GM12878 (cell line): ENCODE results near the gene SYNGAP1. TPM values are rescaled to one million over a fixed set of nuclear protein-coding genes. Genes with fewer than 3 reads are reported as not detected.
A peak's percentile ranks its signal among the peaks of the same experiment; 100 is the strongest.

ENCODE experiments used
- ATF7 ChIP-seq: fragments of 450-650 bp; IDR thresholded peaks from 2 replicates; pipeline ENCODE4 v1.6.1; 2016; ENCODE audit warnings: low read depth, mild to moderate bottlenecking
- CHD4 ChIP-seq: fragments of 200-600 bp; sonication (generic); IDR thresholded peaks from 2 replicates; pipeline ENCODE4 v1.6.1; 2016; ENCODE audit warnings: mild to moderate bottlenecking
- HCFC1 ChIP-seq: fragments of 150-350 bp; IDR thresholded peaks from 2 replicates; pipeline ENCODE4 v1.6.1; 2014; ENCODE audit warnings: low read length
- HDAC6 ChIP-seq: fragments of 200-600 bp; sonication (generic); IDR thresholded peaks from one replicate; pipeline ENCODE4 v1.8.0; 2017; ENCODE audit warnings: antibody characterized with exemption; ENCODE audit not compliant: unreplicated experiment
- IRF4 ChIP-seq: IDR thresholded peaks from 2 replicates; pipeline ENCODE4 v1.6.1; 2011; ENCODE audit warnings: low read depth, low read length
- NBN ChIP-seq: fragments of 450-650 bp; IDR thresholded peaks from 2 replicates; pipeline ENCODE4 v1.6.1; 2016
- NR2C1 ChIP-seq: fragments of 450-650 bp; IDR thresholded peaks from 2 replicates; pipeline ENCODE4 v1.6.1; 2017; ENCODE audit warnings: antibody characterized with exemption, mild to moderate bottlenecking, moderate library complexity
- NRF1 ChIP-seq: conservative IDR thresholded peaks from 2 replicates; pipeline ENCODE4 v1.6.1; 2011; ENCODE audit warnings: mild to moderate bottlenecking, low read depth, low read length, improper control_type of control experiment
- POLR2A ChIP-seq: IDR thresholded peaks from 2 replicates; pipeline ENCODE4 v1.6.1; 2011; ENCODE audit warnings: low read depth, mild to moderate bottlenecking, low read length
- POU2F2 ChIP-seq: IDR thresholded peaks from 3 replicates; pipeline ENCODE4 v1.6.1; 2011; ENCODE audit warnings: low read depth, mild to moderate bottlenecking, low read length, borderline replicate concordance
- SMAD1 ChIP-seq: fragments of 450-650 bp; IDR thresholded peaks from 2 replicates; pipeline ENCODE4 v1.6.1; 2018; ENCODE audit warnings: mild to moderate bottlenecking, low read depth; ENCODE audit not compliant: partially characterized antibody
- SPI1 ChIP-seq: IDR thresholded peaks from 2 replicates; pipeline ENCODE4 v1.6.1; 2011; ENCODE audit warnings: low read depth, mild to moderate bottlenecking, low read length, moderate library complexity, borderline replicate concordance; ENCODE audit not compliant: insufficient read depth
- TBL1XR1 ChIP-seq: IDR thresholded peaks from 2 replicates; pipeline ENCODE4 v1.6.1; 2012; ENCODE audit warnings: low read depth, low read length, improper control_type of control experiment
- TCF12 ChIP-seq: IDR thresholded peaks from 2 replicates; pipeline ENCODE4 v1.6.1; 2011; ENCODE audit warnings: low read depth, mild to moderate bottlenecking, low read length
- USF2 ChIP-seq: IDR thresholded peaks from 2 replicates; pipeline ENCODE4 v1.6.1; 2011; ENCODE audit warnings: low read depth, low read length, improper control_type of control experiment, borderline replicate concordance
- ZBED1 ChIP-seq: IDR thresholded peaks from 2 replicates; pipeline ENCODE4 v1.6.1; 2016; ENCODE audit warnings: borderline replicate concordance
- ZNF622 ChIP-seq: fragments of 450-650 bp; IDR thresholded peaks from 2 replicates; pipeline ENCODE4 v1.6.1; 2017; ENCODE audit warnings: mild to moderate bottlenecking, inconsistent platforms
- polyA plus RNA-seq, 11 experiments: library from polyadenylated mRNA; depleted of rRNA in 4 of 11; unstranded in 6 of 11; stranded (reverse) in 5 of 11; fragments of >200 nt; fragmentation: Nextera tagmentation in 4 of 11; fragmentation: Illumina TruSeq in 1 of 11; extraction: Ambion mirVana in 4 of 11; extraction: Trizol in 1 of 11; gene quantifications; 1 replicate in 1 of 11; 2 replicates in 10 of 11; pipeline versions ENCODE4 v1.2.1 to v1.2.3, GENCODE V29; 2011 to 2016; ENCODE audit warnings: inconsistent platforms in 2 of 11, missing spikeins in 2 of 11, low read depth in 1 of 11
- total RNA-seq, 4 experiments: library from RNA; depleted of rRNA in 3 of 4; stranded (reverse); fragments of >200 nt in 3 of 4; fragmentation: Illumina TruSeq in 1 of 4; extraction: Trizol in 1 of 4; gene quantifications; 2 replicates each; pipeline versions ENCODE4 v1.2.1 to v1.2.3, GENCODE V29; 2013 to 2021
- TF ChIP-seq, protein P1 (sequence below): fragments of 450-650 bp; IDR thresholded peaks from 2 replicates; pipeline ENCODE4 v1.6.1; 2017; ENCODE audit warnings: mild to moderate bottlenecking, moderate library complexity
- TF ChIP-seq, protein P2 (sequence below): fragments of 450-650 bp; IDR thresholded peaks from 2 replicates; pipeline ENCODE4 v1.6.1; 2017; ENCODE audit warnings: borderline replicate concordance
- TF ChIP-seq, protein P3 (sequence below): fragments of 450-650 bp; IDR thresholded peaks from 2 replicates; pipeline ENCODE4 v1.6.1; 2017; ENCODE audit warnings: mild to moderate bottlenecking
- TF ChIP-seq, protein P4 (sequence below): IDR thresholded peaks from 2 replicates; pipeline ENCODE4 v1.6.1; 2011; ENCODE audit warnings: low read depth, mild to moderate bottlenecking, low read length, moderate library complexity, borderline replicate concordance; ENCODE audit errors: extremely low read depth
- TF ChIP-seq, protein P5 (sequence below): IDR thresholded peaks from 2 replicates; pipeline ENCODE4 v1.6.1; 2012; ENCODE audit warnings: low read length, inconsistent platforms

The SYNGAP1 gene
- total and polyA plus RNA-seq, 10 of the 15 experiments (the other 5 are each of a cell fraction or from before 2014, with no cell fraction given): 0.05 to 9.2 (median 1.2) TPM

DNA sequence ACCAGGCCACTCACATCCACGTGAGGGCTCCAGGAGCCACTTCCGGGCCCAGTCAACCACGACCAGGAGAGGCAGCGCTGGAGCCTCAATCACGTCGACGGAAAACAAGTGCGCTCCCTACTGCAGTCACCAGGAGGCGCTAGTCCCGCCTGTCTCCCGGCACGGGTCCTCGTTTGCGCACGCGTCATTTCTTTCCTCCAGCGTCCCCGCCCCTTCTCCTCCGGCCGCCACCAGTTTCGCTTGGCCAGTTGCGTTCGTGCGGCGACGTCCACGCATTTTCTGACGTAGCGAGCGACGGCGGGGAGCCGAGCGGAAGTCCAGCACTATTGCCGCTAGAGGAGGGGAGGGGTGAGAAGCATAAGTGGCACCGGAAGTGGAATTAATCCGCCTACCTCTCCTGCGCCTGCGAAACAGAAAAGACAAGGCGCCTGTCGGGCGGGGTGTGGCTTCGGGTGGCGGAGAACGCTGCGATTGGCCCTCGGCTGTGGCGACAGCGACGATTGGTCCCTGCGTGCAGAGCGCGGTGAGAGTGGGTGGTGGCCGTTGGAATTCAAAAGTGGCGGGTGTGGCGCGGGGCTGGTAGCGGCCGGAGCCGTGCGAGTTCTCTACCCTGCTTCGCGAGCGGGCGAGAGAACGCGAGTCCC lies 28.5 kb upstream of the SYNGAP1 start, which contains the start of gene KIFC1 (continued):
- no peak for TF ChIP-seq HDAC6
- TF ChIP-seq NR2C1: no peak; the same call in 1 of the 2 replicates
- TF ChIP-seq POU2F2: 0 out of 3 replicates have a peak, but pooled peaks have one; percentile 30
- no peak; the same call in 1 of the 2 replicates for TF ChIP-seq USF2
- TF ChIP-seq SMAD1: no peak
- TF ChIP-seq HCFC1: peak; percentile 56
- TF ChIP-seq, protein P1, sequence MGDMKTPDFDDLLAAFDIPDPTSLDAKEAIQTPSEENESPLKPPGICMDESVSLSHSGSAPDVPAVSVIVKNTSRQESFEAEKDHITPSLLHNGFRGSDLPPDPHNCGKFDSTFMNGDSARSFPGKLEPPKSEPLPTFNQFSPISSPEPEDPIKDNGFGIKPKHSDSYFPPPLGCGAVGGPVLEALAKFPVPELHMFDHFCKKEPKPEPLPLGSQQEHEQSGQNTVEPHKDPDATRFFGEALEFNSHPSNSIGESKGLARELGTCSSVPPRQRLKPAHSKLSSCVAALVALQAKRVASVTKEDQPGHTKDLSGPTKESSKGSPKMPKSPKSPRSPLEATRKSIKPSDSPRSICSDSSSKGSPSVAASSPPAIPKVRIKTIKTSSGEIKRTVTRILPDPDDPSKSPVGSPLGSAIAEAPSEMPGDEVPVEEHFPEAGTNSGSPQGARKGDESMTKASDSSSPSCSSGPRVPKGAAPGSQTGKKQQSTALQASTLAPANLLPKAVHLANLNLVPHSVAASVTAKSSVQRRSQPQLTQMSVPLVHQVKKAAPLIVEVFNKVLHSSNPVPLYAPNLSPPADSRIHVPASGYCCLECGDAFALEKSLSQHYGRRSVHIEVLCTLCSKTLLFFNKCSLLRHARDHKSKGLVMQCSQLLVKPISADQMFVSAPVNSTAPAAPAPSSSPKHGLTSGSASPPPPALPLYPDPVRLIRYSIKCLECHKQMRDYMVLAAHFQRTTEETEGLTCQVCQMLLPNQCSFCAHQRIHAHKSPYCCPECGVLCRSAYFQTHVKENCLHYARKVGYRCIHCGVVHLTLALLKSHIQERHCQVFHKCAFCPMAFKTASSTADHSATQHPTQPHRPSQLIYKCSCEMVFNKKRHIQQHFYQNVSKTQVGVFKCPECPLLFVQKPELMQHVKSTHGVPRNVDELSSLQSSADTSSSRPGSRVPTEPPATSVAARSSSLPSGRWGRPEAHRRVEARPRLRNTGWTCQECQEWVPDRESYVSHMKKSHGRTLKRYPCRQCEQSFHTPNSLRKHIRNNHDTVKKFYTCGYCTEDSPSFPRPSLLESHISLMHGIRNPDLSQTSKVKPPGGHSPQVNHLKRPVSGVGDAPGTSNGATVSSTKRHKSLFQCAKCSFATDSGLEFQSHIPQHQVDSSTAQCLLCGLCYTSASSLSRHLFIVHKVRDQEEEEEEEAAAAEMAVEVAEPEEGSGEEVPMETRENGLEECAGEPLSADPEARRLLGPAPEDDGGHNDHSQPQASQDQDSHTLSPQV: no peak
- peak; percentile 44; the same call in 1 of the 2 replicates for TF ChIP-seq NRF1
- TF ChIP-seq NBN: peak; percentile 92
- TF ChIP-seq, protein P2, sequence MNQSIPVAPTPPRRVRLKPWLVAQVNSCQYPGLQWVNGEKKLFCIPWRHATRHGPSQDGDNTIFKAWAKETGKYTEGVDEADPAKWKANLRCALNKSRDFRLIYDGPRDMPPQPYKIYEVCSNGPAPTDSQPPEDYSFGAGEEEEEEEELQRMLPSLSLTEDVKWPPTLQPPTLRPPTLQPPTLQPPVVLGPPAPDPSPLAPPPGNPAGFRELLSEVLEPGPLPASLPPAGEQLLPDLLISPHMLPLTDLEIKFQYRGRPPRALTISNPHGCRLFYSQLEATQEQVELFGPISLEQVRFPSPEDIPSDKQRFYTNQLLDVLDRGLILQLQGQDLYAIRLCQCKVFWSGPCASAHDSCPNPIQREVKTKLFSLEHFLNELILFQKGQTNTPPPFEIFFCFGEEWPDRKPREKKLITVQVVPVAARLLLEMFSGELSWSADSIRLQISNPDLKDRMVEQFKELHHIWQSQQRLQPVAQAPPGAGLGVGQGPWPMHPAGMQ: peak; percentile 68; the same call in 1 of the 2 replicates
- TF ChIP-seq TCF12: peak; percentile 4; the same call in 1 of the 2 replicates
- no peak for TF ChIP-seq ZBED1
- TF ChIP-seq, protein P3, sequence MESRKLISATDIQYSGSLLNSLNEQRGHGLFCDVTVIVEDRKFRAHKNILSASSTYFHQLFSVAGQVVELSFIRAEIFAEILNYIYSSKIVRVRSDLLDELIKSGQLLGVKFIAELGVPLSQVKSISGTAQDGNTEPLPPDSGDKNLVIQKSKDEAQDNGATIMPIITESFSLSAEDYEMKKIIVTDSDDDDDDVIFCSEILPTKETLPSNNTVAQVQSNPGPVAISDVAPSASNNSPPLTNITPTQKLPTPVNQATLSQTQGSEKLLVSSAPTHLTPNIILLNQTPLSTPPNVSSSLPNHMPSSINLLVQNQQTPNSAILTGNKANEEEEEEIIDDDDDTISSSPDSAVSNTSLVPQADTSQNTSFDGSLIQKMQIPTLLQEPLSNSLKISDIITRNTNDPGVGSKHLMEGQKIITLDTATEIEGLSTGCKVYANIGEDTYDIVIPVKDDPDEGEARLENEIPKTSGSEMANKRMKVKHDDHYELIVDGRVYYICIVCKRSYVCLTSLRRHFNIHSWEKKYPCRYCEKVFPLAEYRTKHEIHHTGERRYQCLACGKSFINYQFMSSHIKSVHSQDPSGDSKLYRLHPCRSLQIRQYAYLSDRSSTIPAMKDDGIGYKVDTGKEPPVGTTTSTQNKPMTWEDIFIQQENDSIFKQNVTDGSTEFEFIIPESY: no peak
- peak; percentile 83 for TF ChIP-seq ATF7
- no peak for TF ChIP-seq CHD4
- peak; percentile 30; the same call in 1 of the 2 replicates for TF ChIP-seq IRF4
- TF ChIP-seq TBL1XR1: no peak
- no peak for TF ChIP-seq ZNF622
- peak; percentile 48 for TF ChIP-seq SPI1
- TF ChIP-seq, protein P4, sequence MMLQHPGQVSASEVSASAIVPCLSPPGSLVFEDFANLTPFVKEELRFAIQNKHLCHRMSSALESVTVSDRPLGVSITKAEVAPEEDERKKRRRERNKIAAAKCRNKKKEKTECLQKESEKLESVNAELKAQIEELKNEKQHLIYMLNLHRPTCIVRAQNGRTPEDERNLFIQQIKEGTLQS: no peak
- TF ChIP-seq, protein P5, sequence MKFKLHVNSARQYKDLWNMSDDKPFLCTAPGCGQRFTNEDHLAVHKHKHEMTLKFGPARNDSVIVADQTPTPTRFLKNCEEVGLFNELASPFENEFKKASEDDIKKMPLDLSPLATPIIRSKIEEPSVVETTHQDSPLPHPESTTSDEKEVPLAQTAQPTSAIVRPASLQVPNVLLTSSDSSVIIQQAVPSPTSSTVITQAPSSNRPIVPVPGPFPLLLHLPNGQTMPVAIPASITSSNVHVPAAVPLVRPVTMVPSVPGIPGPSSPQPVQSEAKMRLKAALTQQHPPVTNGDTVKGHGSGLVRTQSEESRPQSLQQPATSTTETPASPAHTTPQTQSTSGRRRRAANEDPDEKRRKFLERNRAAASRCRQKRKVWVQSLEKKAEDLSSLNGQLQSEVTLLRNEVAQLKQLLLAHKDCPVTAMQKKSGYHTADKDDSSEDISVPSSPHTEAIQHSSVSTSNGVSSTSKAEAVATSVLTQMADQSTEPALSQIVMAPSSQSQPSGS: no peak
- peak; percentile 90 for TF ChIP-seq POLR2A
